CD14-positive monocyte (primary cell): ENCODE data around the gene ITGA3. TPM values are rescaled to one million over a fixed set of nuclear protein-coding genes. Genes with fewer than 3 reads are reported as not detected.
A peak's percentile ranks its signal among the peaks of the same experiment; 100 is the strongest.

Experiments
- DNase-seq, 3 donors: peaks; one replicate each; pipeline ENCODE4 v3.0.0-alpha.2; 2011 to 2022
- H2AFZ ChIP-seq: 2 replicates; pipeline ENCODE4 v1.6.0; 2012; ENCODE audit warnings: mild to moderate bottlenecking, low read depth, low read length, inconsistent platforms; ENCODE audit not compliant: insufficient read depth, poor library complexity, severe bottlenecking
- H3K27ac ChIP-seq, 2 donors: 1 replicate in 1 of 2; 2 replicates in 1 of 2; pipeline ENCODE4 v1.5.1; 2012 to 2013; ENCODE audit warnings: low read length in 2 of 2, control low read depth in 1 of 2, inconsistent platforms in 1 of 2, low read depth in 1 of 2, mild to moderate bottlenecking in 1 of 2
- H3K27me3 ChIP-seq, 2 donors: one replicate each; pipeline versions ENCODE4 v1.6.0 to v1.6.1; 2011 to 2013; ENCODE audit warnings: low read length in 2 of 2; ENCODE audit not compliant: control insufficient read depth in 2 of 2, insufficient read depth in 2 of 2
- H3K36me3 ChIP-seq, 2 donors: replicated peaks in 1 of 2; 1 replicate in 1 of 2; 2 replicates in 1 of 2; pipeline versions ENCODE4 v1.5.1 to v1.6.1; 2012 to 2013; ENCODE audit warnings: low read length in 2 of 2, control low read depth in 1 of 2, inconsistent platforms in 1 of 2, mild to moderate bottlenecking in 1 of 2; ENCODE audit not compliant: insufficient read depth in 2 of 2, control insufficient read depth in 1 of 2
- H3K4me1 ChIP-seq, 2 donors: 1 replicate in 1 of 2; 2 replicates in 1 of 2; pipeline versions ENCODE4 v1.5.1 to v1.6.1; 2012 to 2013; ENCODE audit warnings: low read length in 2 of 2, control low read depth in 1 of 2, inconsistent platforms in 1 of 2, mild to moderate bottlenecking in 1 of 2, moderate library complexity in 1 of 2; ENCODE audit not compliant: insufficient read depth in 2 of 2, control insufficient read depth in 1 of 2
- H3K4me2 ChIP-seq: replicated peaks from 2 replicates; pipeline ENCODE3; 2012; ENCODE audit warnings: low read length, moderate library complexity, mild to moderate bottlenecking; ENCODE audit not compliant: poor library complexity, severe bottlenecking; ENCODE audit errors: extremely low read depth
- H3K4me3 ChIP-seq, 3 experiments: fragments of 200-600 bp in 1 of 3; sonication (generic) in 1 of 3; replicated peaks in 1 of 3; 1 replicate in 2 of 3; 2 replicates in 1 of 3; pipeline ENCODE4 v1.5.1; 2011 to 2013; ENCODE audit warnings: low read length in 3 of 3, mild to moderate bottlenecking in 3 of 3, control low read depth in 2 of 3, low read depth in 2 of 3, inconsistent platforms in 1 of 3, moderate library complexity in 1 of 3
- H3K79me2 ChIP-seq: 2 replicates; pipeline ENCODE4 v1.6.0; 2012; ENCODE audit warnings: mild to moderate bottlenecking, control low read depth, inconsistent platforms, low read length, moderate library complexity; ENCODE audit not compliant: insufficient read depth
- H3K9ac ChIP-seq: 2 replicates; pipeline ENCODE4 v1.6.0; 2017; ENCODE audit warnings: low read length, mild to moderate bottlenecking; ENCODE audit not compliant: insufficient read depth, poor library complexity, severe bottlenecking
- H3K9me3 ChIP-seq, 2 donors: replicated peaks in 1 of 2; 1 replicate in 1 of 2; 2 replicates in 1 of 2; pipeline versions ENCODE4 v1.5.1 to v1.6.1; 2012 to 2013; ENCODE audit warnings: low read length in 2 of 2, control low read depth in 1 of 2; ENCODE audit not compliant: control insufficient read depth in 1 of 2, insufficient read depth in 1 of 2
- H4K20me1 ChIP-seq: 2 replicates; pipeline ENCODE4 v1.6.0; 2012; ENCODE audit warnings: mild to moderate bottlenecking, low read length, control low read depth, moderate library complexity; ENCODE audit not compliant: insufficient read depth
- H3K27ac Mint-ChIP-seq, 7 donors: one replicate each; pipeline ENCODE4 v1.8.0; 2020; ENCODE audit warnings: mild to moderate bottlenecking in 7 of 7, mixed read lengths in 7 of 7, moderate library complexity in 6 of 7, inconsistent platforms in 2 of 7
- H3K27me3 Mint-ChIP-seq, 3 donors: one replicate each; pipeline ENCODE4 v1.8.0; 2021 to 2022; ENCODE audit warnings: low read depth in 3 of 3, mild to moderate bottlenecking in 3 of 3, mixed read lengths in 3 of 3, moderate library complexity in 3 of 3, inconsistent platforms in 1 of 3
- H3K36me3 Mint-ChIP-seq, 2 donors: one replicate each; pipeline ENCODE4 v1.8.0; 2020; ENCODE audit warnings: mixed read lengths in 2 of 2, inconsistent platforms in 1 of 2, mild to moderate bottlenecking in 1 of 2
- H3K4me1 Mint-ChIP-seq: one replicate; pipeline ENCODE4 v1.8.0; 2020; ENCODE audit warnings: mild to moderate bottlenecking, mixed read lengths
- H3K4me3 Mint-ChIP-seq, 2 donors: one replicate each; pipeline ENCODE4 v1.8.0; 2020; ENCODE audit warnings: mild to moderate bottlenecking in 2 of 2, mixed read lengths in 2 of 2, moderate library complexity in 1 of 2
- H3K9me3 Mint-ChIP-seq, 7 donors: one replicate each; pipeline ENCODE4 v1.8.0; 2020 to 2022; ENCODE audit warnings: mixed read lengths in 7 of 7, mild to moderate bottlenecking in 6 of 7, moderate library complexity in 6 of 7, inconsistent platforms in 2 of 7
- CTCF ChIP-seq: fragments of 200-600 bp; IDR thresholded peaks from one replicate; pipeline ENCODE4 v1.8.0; 2022; ENCODE audit warnings: antibody characterized with exemption, mild to moderate bottlenecking
- WGBS: methylation state at CpG from one replicate; pipeline ENCODE4 v1.1.5; 2013; ENCODE audit warnings: missing lambda C conversion rate; ENCODE audit not compliant: insufficient coverage; 5-methylcytosine and 5-hydroxymethylcytosine counted together
- intact Hi-C, 2 donors: fragments of 100-400 bp; cut with micrococcal nuclease; formaldehyde crosslinking; loops; one replicate each; pipeline versions ENCODE4 v1.15.0 to v1.15.1; 2023
- polyA plus RNA-seq, 3 donors: library from polyadenylated mRNA; depleted of rRNA in 1 of 3; unstranded in 2 of 3; stranded (reverse) in 1 of 3; fragments of 300-500 nt in 2 of 3; fragments of >200 nt in 1 of 3; fragmentation: Illumina TruSeq in 2 of 3; gene quantifications; 1 replicate in 2 of 3; 2 replicates in 1 of 3; pipeline ENCODE4 v1.2.3, GENCODE V29; 2012 to 2021

Gene ITGA3
- polyA plus RNA-seq, 3 donors = 0.31 to 0.36 TPM; not detected in 1

GRCh38 chr17:50035945-50036344 lies 20.0 kb upstream of the ITGA3 start:
- no peaks in the 10 kb centered on the region for H4K20me1 ChIP-seq
- intact Hi-C loops = no loop called here
- no peak overlapping the region for H3K9ac ChIP-seq
- H2AFZ ChIP-seq = no peak overlapping the region
- Mint-ChIP-seq H3K4me1 (no peaks in the 10 kb centered on the region), H3K4me3 (no peak overlapping the region), H3K36me3 (no peaks in the 10 kb centered on the region), H3K9me3 (peaks cover 0 to 1% (median 0%) of the 10 kb centered on the region in 7 donors), H3K27ac (no peak overlapping the region), H3K27me3 (peaks cover 8 to 12% (median 9%) of the 10 kb centered on the region in 3 donors)
- no peak overlapping the region for H3K4me2 ChIP-seq
- WGBS = 43% methylated on average over 1 of the region's 1 CpG
- H3K4me3 ChIP-seq = no peak overlapping the region
- no peak for TF ChIP-seq CTCF
- no peaks in the 10 kb centered on the region for H3K36me3 ChIP-seq
- no peaks in the 10 kb centered on the region for H3K4me1 ChIP-seq
- H3K27ac ChIP-seq = no peak overlapping the region
- H3K9me3 ChIP-seq = no peaks in the 10 kb centered on the region
- H3K79me2 ChIP-seq = no peaks in the 10 kb centered on the region
- no peak for DNase-seq
- no peaks in the 10 kb centered on the region for H3K27me3 ChIP-seq

DNA sequence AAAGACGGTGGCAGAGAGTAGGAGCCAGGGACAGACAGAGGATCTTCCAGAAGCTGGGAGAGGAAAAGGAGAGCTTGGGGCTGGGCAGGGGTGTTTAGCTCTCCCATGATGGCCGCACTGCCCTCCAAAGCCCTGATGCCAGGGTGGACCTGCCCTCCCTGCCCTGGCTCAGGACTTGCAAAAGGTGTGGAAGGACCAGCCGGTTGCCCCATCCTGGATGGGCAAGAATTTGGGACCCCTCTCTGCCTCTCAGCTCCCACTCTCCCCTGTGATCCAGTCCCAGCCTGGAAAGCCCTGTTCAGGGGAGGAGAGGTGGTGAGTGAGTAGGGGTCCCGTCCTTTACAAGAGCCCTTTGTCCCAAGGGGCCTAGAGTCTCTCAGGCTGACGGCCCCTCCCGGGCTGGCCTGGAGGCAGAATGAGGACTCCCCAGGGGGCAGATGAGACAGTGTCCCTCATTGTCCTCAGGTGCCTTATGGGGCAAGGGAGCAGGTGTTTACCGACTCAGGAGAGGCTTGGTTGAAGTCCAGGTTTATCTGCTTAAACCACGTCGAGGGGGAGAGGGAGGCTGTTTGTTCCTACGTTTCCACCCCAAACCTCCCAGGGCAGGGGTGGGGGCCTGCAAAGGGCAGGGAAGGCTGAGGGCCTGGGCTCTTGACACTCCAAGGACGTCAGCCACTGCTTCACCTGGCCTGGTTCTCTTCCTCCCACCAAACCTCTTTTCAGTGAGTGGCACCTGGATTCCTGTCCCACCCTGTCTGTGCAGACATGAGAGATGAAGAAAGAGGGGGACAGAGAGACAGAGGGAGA lies 19.3 kb upstream of the ITGA3 start:
- Histone ChIP-seq H2AFZ (no peak overlapping the region), H3K4me2 (no peak overlapping the region), H3K4me1 (no peaks in the 10 kb centered on the region), H4K20me1 (no peaks in the 10 kb centered on the region), H3K27me3 (no peaks in the 10 kb centered on the region), H3K9ac (no peak overlapping the region), H3K9me3 (no peaks in the 10 kb centered on the region), H3K27ac (no peak overlapping the region), H3K79me2 (no peaks in the 10 kb centered on the region), H3K4me3 (no peak overlapping the region), H3K36me3 (no peaks in the 10 kb centered on the region)
- H3K9me3 Mint-ChIP-seq = no peaks in the 10 kb centered on the region
- intact Hi-C loops = no loop called here
- peak overlapping the region in 1 of 7 donors; percentile 48 for H3K27ac Mint-ChIP-seq
- TF ChIP-seq CTCF = no peak
- no peak overlapping the region for H3K4me3 Mint-ChIP-seq
- no peaks in the 10 kb centered on the region for H3K36me3 Mint-ChIP-seq
- peaks cover 4 to 11% (median 7%) of the 10 kb centered on the region in 3 donors for H3K27me3 Mint-ChIP-seq
- DNase-seq = no peak
- no peaks in the 10 kb centered on the region for H3K4me1 Mint-ChIP-seq
- 85% methylated on average over 5 of the region's 11 CpGs for WGBS
